ENCODE results near the gene POC1A. TPM values are rescaled to one million over a fixed set of nuclear protein-coding genes. Genes with fewer than 3 reads are reported as not detected.
"Not testable (repeated sequence)": the region's sequence is repeated elsewhere in the genome, so short reads cannot be mapped to it uniquely, and the experiment has no call there.

The POC1A gene
- total and polyA plus RNA-seq, 4 experiments from 2014 or later: 0.36 to 2.4 (median 1.0) TPM

GRCh38 chr3:52171514-52172261 lies 17.5 kb upstream of the POC1A start:
- Histone ChIP-seq H3K4me3 (ENCODE audit: low read length in 2 of 2) (no peak overlapping the region), H3K4me1 (ENCODE audit: insufficient read depth, low read length) (no peaks in the 10 kb centered on the region), H3K36me3 (ENCODE audit: insufficient read depth, low read length) (no peaks in the 10 kb centered on the region), H3K27me3 (ENCODE audit: insufficient read depth, low read length) (no peaks in the 10 kb centered on the region), H3K9me3 (ENCODE audit: control insufficient read depth in 1 of 2, low read length in 2 of 2) (no peaks in the 10 kb centered on the region), H3K27ac (ENCODE audit: low read depth, low read length) (no peak overlapping the region)
- no peak for DNase-seq
- intact Hi-C loops (cut with micrococcal nuclease): no loop called here
- H3K27me3 Mint-ChIP-seq: peaks cover 2% of the 10 kb centered on the region in 2 donors
- POLR2A ChIA-PET (ENCODE audit: partially characterized antibody): no interaction called here
- no peaks in the 10 kb centered on the region for H3K36me3 Mint-ChIP-seq
- CTCF ChIA-PET (ENCODE audit: partially characterized antibody): interaction anchor here (0.8 kb wide), 1 partner anchor 27 kb away, joined by 3 read pairs; no protein-coding TSS in a partner anchor
- H3K4me1 Mint-ChIP-seq: peaks cover 0 to 4% (median under 1%) of the 10 kb centered on the region in 4 donors
- H3K4me3 Mint-ChIP-seq: no peak overlapping the region
- H3K9me3 Mint-ChIP-seq: peaks cover 0 to 2% (median 0%) of the 10 kb centered on the region in 8 donors
- H3K27ac Mint-ChIP-seq: no peak overlapping the region

DNA sequence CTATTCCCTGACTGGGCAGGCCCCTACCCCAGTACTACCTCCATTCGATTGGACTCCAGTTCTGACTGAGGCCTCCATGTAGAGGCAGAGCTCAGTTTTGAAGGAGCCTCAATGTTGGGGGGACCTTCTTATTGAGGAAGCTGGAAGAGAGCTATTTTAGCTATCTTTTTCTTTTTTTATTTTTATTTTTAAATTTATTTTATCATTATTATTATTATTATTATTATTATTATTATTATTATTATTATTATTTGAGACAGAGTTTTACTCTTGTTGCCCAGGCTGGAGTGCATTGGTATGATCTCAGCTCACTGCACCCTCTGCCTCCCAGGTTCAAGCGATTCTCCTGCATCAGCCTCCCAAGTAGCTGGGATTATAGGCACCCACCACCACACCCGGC lies 16.0 kb upstream of the POC1A start:
- not testable (repeated sequence) for H3K36me3 Mint-ChIP-seq

DNA sequence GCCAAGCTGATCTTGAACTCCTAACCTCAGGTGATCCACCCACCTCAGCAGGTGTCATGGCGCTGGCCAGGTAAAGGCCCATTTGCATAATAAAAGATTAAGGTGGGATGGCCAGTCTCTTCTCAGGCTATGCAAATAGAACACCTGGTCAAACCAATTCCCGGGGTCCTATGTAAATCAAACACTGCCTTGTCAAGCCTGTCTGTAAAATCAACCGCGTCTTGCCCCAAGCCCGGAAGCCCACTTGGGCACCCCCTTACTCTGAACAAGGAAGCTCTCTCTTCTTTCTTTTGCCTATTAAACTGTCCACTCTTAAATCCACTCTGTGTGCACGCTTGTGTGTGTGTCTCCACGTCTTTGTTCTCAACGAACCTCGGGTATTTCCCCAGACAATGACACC lies 13.0 kb upstream of the POC1A start:
- no peak overlapping the region for H3K27ac ChIP-seq (ENCODE audit: low read depth, low read length)
- no peaks in the 10 kb centered on the region for H3K4me1 ChIP-seq (ENCODE audit: insufficient read depth, low read length)
- H3K4me3 ChIP-seq (ENCODE audit: low read length in 2 of 2): no peak overlapping the region
- H3K4me1 Mint-ChIP-seq: no peaks in the 10 kb centered on the region
- H3K4me3 Mint-ChIP-seq: no peak overlapping the region
- ChIA-PET CTCF (ENCODE audit: partially characterized antibody) (no interaction called here), POLR2A (ENCODE audit: partially characterized antibody) (no interaction called here)
- H3K9me3 Mint-ChIP-seq: peaks cover 0 to 2% (median 0%) of the 10 kb centered on the region in 8 donors
- no peaks in the 10 kb centered on the region for H3K36me3 ChIP-seq (ENCODE audit: insufficient read depth, low read length)
- H3K27me3 Mint-ChIP-seq: peaks cover 2% of the 10 kb centered on the region in 2 donors
- no peaks in the 10 kb centered on the region for H3K36me3 Mint-ChIP-seq
- no peaks in the 10 kb centered on the region for H3K27me3 ChIP-seq (ENCODE audit: insufficient read depth, low read length)
- intact Hi-C loops (cut with micrococcal nuclease): no loop called here
- no peaks in the 10 kb centered on the region for H3K9me3 ChIP-seq (ENCODE audit: control insufficient read depth in 1 of 2, low read length in 2 of 2)
- DNase-seq: no peak
- no peak overlapping the region for H3K27ac Mint-ChIP-seq

More for the DNA sequence above, 16.0 kb upstream of the POC1A start:
- H3K27me3 ChIP-seq (ENCODE audit: insufficient read depth, low read length); H3K9me3 ChIP-seq (ENCODE audit: control insufficient read depth in 1 of 2, low read length in 2 of 2); H3K4me3 Mint-ChIP-seq; intact Hi-C loops (cut with micrococcal nuclease); H3K4me1 ChIP-seq (ENCODE audit: insufficient read depth, low read length); H3K27me3 Mint-ChIP-seq; H3K27ac ChIP-seq (ENCODE audit: low read depth, low read length); H3K36me3 ChIP-seq (ENCODE audit: insufficient read depth, low read length); H3K4me1 Mint-ChIP-seq; H3K27ac Mint-ChIP-seq; DNase-seq; H3K4me3 ChIP-seq (ENCODE audit: low read length in 2 of 2); H3K9me3 Mint-ChIP-seq: not testable (repeated sequence)
- CTCF ChIA-PET (ENCODE audit: partially characterized antibody): interaction anchor here (0.7 to 0.9 kb wide), 4 partner anchors 19 to 146 kb away, joined by 3 to 4 read pairs (median 3); no protein-coding TSS in a partner anchor
- POLR2A ChIA-PET (ENCODE audit: partially characterized antibody): interaction anchor here (0.8 kb wide), 1 partner anchor 9 kb away, joined by 3 read pairs; no protein-coding TSS in a partner anchor

- H3K27ac Mint-ChIP-seq: no peak overlapping the region
- no peaks in the 10 kb centered on the region for H3K9me3 Mint-ChIP-seq
- H3K4me1 Mint-ChIP-seq: no peaks in the 10 kb centered on the region
- no peak overlapping the region for H3K4me3 Mint-ChIP-seq
- Histone ChIP-seq H3K27ac (ENCODE audit: low read depth, low read length) (no peak overlapping the region), H3K36me3 (ENCODE audit: insufficient read depth, low read length) (no peaks in the 10 kb centered on the region), H3K4me3 (ENCODE audit: low read length in 2 of 2) (no peak overlapping the region), H3K9me3 (ENCODE audit: control insufficient read depth in 1 of 2, low read length in 2 of 2) (no peaks in the 10 kb centered on the region), H3K27me3 (ENCODE audit: insufficient read depth, low read length) (no peaks in the 10 kb centered on the region), H3K4me1 (ENCODE audit: insufficient read depth, low read length) (no peaks in the 10 kb centered on the region)
- H3K27me3 Mint-ChIP-seq: peaks cover 0 to under 1% of the 10 kb centered on the region in 2 donors
- ChIA-PET POLR2A (ENCODE audit: partially characterized antibody) (no interaction called here), CTCF (ENCODE audit: partially characterized antibody) (no interaction called here)
- no peak for DNase-seq
- intact Hi-C loops (cut with micrococcal nuclease): no loop called here
- no peaks in the 10 kb centered on the region for H3K36me3 Mint-ChIP-seq
Observed at GRCh38 chr3:52162250-52162872, 8.1 kb upstream of the POC1A start.

DNA sequence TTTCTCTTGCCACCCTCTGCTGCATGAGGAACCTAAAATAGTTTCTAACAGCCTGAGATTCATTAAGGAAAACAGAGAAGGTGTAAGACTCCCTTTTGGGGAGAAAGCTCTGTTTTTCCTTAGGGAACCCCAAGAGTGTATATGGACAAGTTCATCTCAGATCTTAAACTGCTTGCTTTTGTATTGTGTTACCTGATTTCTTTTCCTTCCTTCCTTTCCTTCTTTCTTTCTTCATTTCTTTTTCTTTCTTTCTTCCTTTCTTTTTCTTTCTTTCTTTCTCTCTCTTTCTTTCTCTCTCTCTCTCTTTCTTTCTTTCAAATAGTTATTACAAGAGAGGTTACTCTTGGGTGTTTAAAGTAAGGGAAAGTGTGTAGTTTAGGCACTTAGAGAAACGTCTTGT lies 5.3 kb upstream of the POC1A start:
- Mint-ChIP-seq H3K27me3 (no peaks in the 10 kb centered on the region), H3K27ac (peak overlapping the region in 1 of 7 donors; percentile 18), H3K4me1 (peaks cover 3 to 11% (median 8%) of the 10 kb centered on the region in 4 donors), H3K9me3 (no peaks in the 10 kb centered on the region), H3K4me3 (no peak overlapping the region), H3K36me3 (no peaks in the 10 kb centered on the region)
- Histone ChIP-seq H3K4me3 (ENCODE audit: low read length in 2 of 2) (no peak overlapping the region), H3K27ac (ENCODE audit: low read depth, low read length) (no peak overlapping the region), H3K4me1 (ENCODE audit: insufficient read depth, low read length) (peaks cover 6% of the 10 kb centered on the region), H3K36me3 (ENCODE audit: insufficient read depth, low read length) (no peaks in the 10 kb centered on the region), H3K9me3 (ENCODE audit: control insufficient read depth in 1 of 2, low read length in 2 of 2) (no peaks in the 10 kb centered on the region), H3K27me3 (ENCODE audit: insufficient read depth, low read length) (no peaks in the 10 kb centered on the region)
- DNase-seq: no peak
- intact Hi-C loops (cut with micrococcal nuclease): loop anchor here (10.0 kb wide), 1 partner anchor 655 kb away; the partner anchor contains the start of gene DCAF1
- POLR2A ChIA-PET (ENCODE audit: partially characterized antibody): no interaction called here
- CTCF ChIA-PET (ENCODE audit: partially characterized antibody): no interaction called here

DNA sequence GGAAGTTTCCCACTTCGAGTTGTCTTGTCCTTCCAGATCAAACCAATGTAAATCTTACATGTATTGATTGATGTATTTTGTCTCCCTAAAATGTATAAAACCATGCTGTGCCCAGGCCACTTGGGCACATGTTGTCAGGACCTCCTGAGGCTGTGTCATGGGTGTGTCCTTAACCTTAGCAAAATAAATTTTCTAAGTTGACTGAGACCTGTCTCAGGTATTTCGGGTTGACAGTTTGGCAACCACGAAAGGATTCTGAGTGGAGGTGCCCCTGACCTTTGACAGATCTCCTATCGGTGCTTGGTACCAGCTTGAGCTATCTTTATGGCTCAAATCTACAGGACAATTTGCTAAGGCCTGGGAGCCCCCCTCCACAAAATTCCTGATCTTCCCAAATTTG lies 1.7 kb upstream of the POC1A start:
- intact Hi-C loops (cut with micrococcal nuclease): loop anchor here (10.0 kb wide), 1 partner anchor 651 kb away; the partner anchor contains the start of gene DCAF1
- H3K27me3 Mint-ChIP-seq: no peaks in the 10 kb centered on the region
- POLR2A ChIA-PET (ENCODE audit: partially characterized antibody): interaction anchor here (1.1 to 2.6 kb wide), 4 partner anchors 27 to 122 kb away, joined by 3 to 46 read pairs (median 6); partner anchors contain the start of gene DUSP7
- H3K36me3 Mint-ChIP-seq: peaks cover 0 to 2% of the 10 kb centered on the region in 2 donors
- no peaks in the 10 kb centered on the region for H3K27me3 ChIP-seq (ENCODE audit: insufficient read depth, low read length)
- no peaks in the 10 kb centered on the region for H3K36me3 ChIP-seq (ENCODE audit: insufficient read depth, low read length)
- no peak overlapping the region for H3K27ac ChIP-seq (ENCODE audit: low read depth, low read length)
- CTCF ChIA-PET (ENCODE audit: partially characterized antibody): no interaction called here
- peaks cover 3 to 15% (median 8%) of the 10 kb centered on the region in 4 donors for H3K4me1 Mint-ChIP-seq
- peak overlapping the region; percentile 11 to 93 (median 52) for H3K4me3 Mint-ChIP-seq
- peaks cover 13% of the 10 kb centered on the region for H3K4me1 ChIP-seq (ENCODE audit: insufficient read depth, low read length)
- no peak for DNase-seq
- peak overlapping the region in 5 of 7 donors; percentile 29 to 95 (median 68) for H3K27ac Mint-ChIP-seq
- H3K4me3 ChIP-seq (ENCODE audit: low read length in 2 of 2): no peak overlapping the region
- H3K9me3 Mint-ChIP-seq: no peaks in the 10 kb centered on the region
- no peaks in the 10 kb centered on the region for H3K9me3 ChIP-seq (ENCODE audit: control insufficient read depth in 1 of 2, low read length in 2 of 2)

All from CD4-positive, alpha-beta memory T cell (primary cell).